H9 (cell line): ENCODE data around the gene DNAJC30. TPM values are rescaled to one million over a fixed set of nuclear protein-coding genes. Genes with fewer than 3 reads are reported as not detected.

Experiments
- DNase-seq: peaks from one replicate; pipeline ENCODE4 v3.0.0-alpha.2; 2017
- H2AFZ ChIP-seq: one replicate; pipeline ENCODE4 v1.6.1; 2013; ENCODE audit warnings: mild to moderate bottlenecking, low read length, control low read depth, moderate library complexity
- H2AK5ac ChIP-seq: 2 replicates; pipeline ENCODE4 v1.6.1; 2013; ENCODE audit warnings: low read length, control low read depth, mixed read lengths; ENCODE audit not compliant: insufficient read length
- H2BK120ac ChIP-seq: one replicate; pipeline ENCODE4 v1.6.1; 2013; ENCODE audit warnings: low read depth, mild to moderate bottlenecking, low read length, control low read depth, inconsistent platforms; ENCODE audit not compliant: poor library complexity, severe bottlenecking
- H2BK12ac ChIP-seq: 2 replicates; pipeline ENCODE4 v1.6.1; 2013; ENCODE audit warnings: low read length, control low read depth, mixed read lengths, low read depth; ENCODE audit not compliant: insufficient read length
- H2BK15ac ChIP-seq: 2 replicates; pipeline ENCODE4 v1.6.1; 2013; ENCODE audit warnings: low read depth, low read length, control low read depth
- H2BK20ac ChIP-seq: one replicate; pipeline ENCODE4 v1.6.1; 2013; ENCODE audit warnings: low read depth, mild to moderate bottlenecking, low read length, control low read depth, inconsistent platforms; ENCODE audit not compliant: poor library complexity, severe bottlenecking
- H2BK5ac ChIP-seq: 2 replicates; pipeline ENCODE4 v1.6.1; 2013; ENCODE audit warnings: low read length, control low read depth, mixed read lengths; ENCODE audit not compliant: insufficient read length
- H3K14ac ChIP-seq: 2 replicates; pipeline ENCODE4 v1.6.1; 2013; ENCODE audit warnings: low read length, control low read depth; ENCODE audit not compliant: insufficient read depth
- H3K18ac ChIP-seq: 2 replicates; pipeline ENCODE4 v1.6.1; 2013; ENCODE audit warnings: low read depth, mild to moderate bottlenecking, mixed read lengths, low read length, control low read depth; ENCODE audit not compliant: insufficient read length
- H3K23ac ChIP-seq: 2 replicates; pipeline ENCODE4 v1.6.1; 2013; ENCODE audit warnings: low read length, control low read depth, mixed read lengths, low read depth; ENCODE audit not compliant: insufficient read length
- H3K23me2 ChIP-seq: 2 replicates; pipeline ENCODE4 v1.6.1; 2013; ENCODE audit warnings: low read depth, mild to moderate bottlenecking, mixed read lengths, low read length, control low read depth; ENCODE audit not compliant: insufficient read length, poor library complexity, severe bottlenecking
- H3K27ac ChIP-seq: 2 replicates; pipeline ENCODE4 v1.5.1; 2013; ENCODE audit warnings: low read length, control low read depth, mixed read lengths, low read depth; ENCODE audit not compliant: insufficient read length
- H3K27me3 ChIP-seq: 2 replicates; pipeline ENCODE4 v1.6.1; 2013; ENCODE audit warnings: low read length, control low read depth, inconsistent platforms; ENCODE audit not compliant: insufficient read depth
- H3K4ac ChIP-seq: 2 replicates; pipeline ENCODE4 v1.6.1; 2013; ENCODE audit warnings: low read depth, mild to moderate bottlenecking, control low read depth, inconsistent platforms, low read length, moderate library complexity
- H3K4me1 ChIP-seq: 2 replicates; pipeline ENCODE4 v1.6.1; 2013; ENCODE audit warnings: low read length, control low read depth, inconsistent platforms; ENCODE audit not compliant: insufficient read depth
- H3K4me2 ChIP-seq: 2 replicates; pipeline ENCODE4 v1.6.1; 2013; ENCODE audit warnings: low read length, control low read depth, mixed read lengths; ENCODE audit not compliant: insufficient read length, insufficient read depth
- H3K56ac ChIP-seq: 2 replicates; pipeline ENCODE4 v1.6.1; 2013; ENCODE audit warnings: low read depth, mild to moderate bottlenecking, mixed read lengths, low read length, control low read depth; ENCODE audit not compliant: insufficient read length
- H3K79me1 ChIP-seq: 2 replicates; pipeline ENCODE4 v1.6.1; 2013; ENCODE audit warnings: low read depth, mild to moderate bottlenecking, moderate library complexity, low read length, control low read depth, inconsistent platforms; ENCODE audit not compliant: insufficient read depth, poor library complexity, severe bottlenecking
- H3K79me2 ChIP-seq: 2 replicates; pipeline ENCODE4 v1.6.1; 2013; ENCODE audit warnings: low read length, control low read depth, inconsistent platforms; ENCODE audit not compliant: insufficient read depth
- H3K9ac ChIP-seq: 2 replicates; pipeline ENCODE4 v1.6.1; 2013; ENCODE audit warnings: low read length, control low read depth, mixed read lengths; ENCODE audit not compliant: insufficient read length; ENCODE audit errors: extremely low read depth
- H3K9me3 ChIP-seq: one replicate; pipeline ENCODE4 v1.6.1; 2013; ENCODE audit warnings: low read depth, low read length, inconsistent platforms; ENCODE audit not compliant: control insufficient read depth
- H3T11ph ChIP-seq: one replicate; pipeline ENCODE4 v1.6.1; 2013; ENCODE audit warnings: mild to moderate bottlenecking, low read length, control low read depth, inconsistent platforms
- H4K20me1 ChIP-seq: one replicate; pipeline ENCODE4 v1.6.1; 2013; ENCODE audit not compliant: control insufficient read depth, insufficient read length, insufficient read depth
- H4K5ac ChIP-seq: 2 replicates; pipeline ENCODE4 v1.6.1; 2013; ENCODE audit warnings: low read depth, mild to moderate bottlenecking, mixed read lengths, low read length, control low read depth; ENCODE audit not compliant: insufficient read length
- H4K8ac ChIP-seq: replicated peaks from 2 replicates; pipeline ENCODE4 v1.6.1; 2013; ENCODE audit warnings: low read length, control low read depth, mixed read lengths, low read depth; ENCODE audit not compliant: insufficient read length
- H4K91ac ChIP-seq: 2 replicates; pipeline ENCODE4 v1.6.1; 2013; ENCODE audit warnings: low read depth, mild to moderate bottlenecking, moderate library complexity, mixed read lengths, low read length, control low read depth; ENCODE audit not compliant: insufficient read length
- H3K27ac Mint-ChIP-seq, 3 experiments: 2 replicates in 2 of 3; 3 replicates in 1 of 3; pipeline ENCODE4 v1.8.0; 2020 to 2021; ENCODE audit warnings: mixed read lengths in 3 of 3, mild to moderate bottlenecking in 1 of 3, moderate library complexity in 1 of 3
- H3K27me3 Mint-ChIP-seq: 2 replicates; pipeline ENCODE4 v1.8.0; 2021; ENCODE audit warnings: low read depth, mild to moderate bottlenecking, moderate library complexity, mixed read lengths
- H3K36me3 Mint-ChIP-seq, 3 experiments: 2 replicates in 2 of 3; 3 replicates in 1 of 3; pipeline ENCODE4 v1.8.0; 2020 to 2021; ENCODE audit warnings: low read depth in 3 of 3, mixed read lengths in 3 of 3; ENCODE audit not compliant: insufficient read depth in 1 of 3
- H3K4me1 Mint-ChIP-seq, 2 experiments: 2 replicates each; pipeline ENCODE4 v1.8.0; 2020; ENCODE audit warnings: mixed read lengths in 2 of 2
- H3K4me3 Mint-ChIP-seq, 2 experiments: 2 replicates in 1 of 2; 3 replicates in 1 of 2; pipeline ENCODE4 v1.8.0; 2020 to 2021; ENCODE audit warnings: mild to moderate bottlenecking in 2 of 2, mixed read lengths in 2 of 2, moderate library complexity in 1 of 2
- H3K9me3 Mint-ChIP-seq, 2 experiments: 2 replicates in 1 of 2; 3 replicates in 1 of 2; pipeline ENCODE4 v1.8.0; 2020; ENCODE audit warnings: mild to moderate bottlenecking in 2 of 2, mixed read lengths in 2 of 2, moderate library complexity in 1 of 2
- CTCF ChIP-seq: fragments of 200-600 bp; sonication (generic); conservative IDR thresholded peaks from 3 replicates; pipeline ENCODE4 v1.8.0; 2021; ENCODE audit warnings: antibody characterized with exemption, mild to moderate bottlenecking
- WGBS: extraction: QIAGEN DNeasy Blood & Tissue Kit; methylation state at CpG from one replicate; pipeline ENCODE4 v1.1.7; 2013; ENCODE audit warnings: missing lambda C conversion rate, low lambda C conversion rate, mixed read lengths; ENCODE audit not compliant: insufficient read length; ENCODE audit errors: extremely low coverage; 5-methylcytosine and 5-hydroxymethylcytosine counted together
- total RNA-seq: library from RNA; stranded (reverse); gene quantifications from 2 replicates; pipeline ENCODE4 v1.2.1, GENCODE V29; 2021

DNAJC30 gene
- total RNA-seq, 1 experiment from 2014 or later: 8.1 TPM

DNA sequence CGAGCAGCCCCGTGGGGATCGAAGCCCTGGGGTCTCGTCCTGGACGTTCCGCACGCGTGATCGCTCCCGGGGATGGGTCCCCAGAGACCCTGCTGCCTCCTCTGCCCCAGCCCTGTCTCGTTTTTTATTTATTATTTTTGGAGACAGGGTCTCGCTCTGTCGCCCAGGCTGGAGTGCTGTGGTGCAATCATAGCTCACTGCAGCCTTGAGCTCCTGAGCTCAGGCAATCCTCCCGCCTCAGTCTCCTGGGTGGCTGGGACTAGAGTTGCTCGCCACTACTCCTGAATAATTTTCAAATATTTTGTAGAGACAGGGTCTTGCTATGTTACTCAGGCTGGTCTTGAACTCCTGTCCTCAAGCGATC is 36.5 kb upstream of the DNAJC30 start:
- Histone ChIP-seq H3K14ac (no peak overlapping the region), H2AK5ac (no peak overlapping the region), H2BK12ac (no peak overlapping the region), H2BK15ac (no peak overlapping the region), H4K8ac (no peak overlapping the region), H3K27ac (no peak overlapping the region), H4K91ac (no peak overlapping the region), H3K4ac (no peak overlapping the region), H3T11ph (no peak overlapping the region), H2AFZ (no peak overlapping the region), H4K20me1 (no peaks in the 10 kb centered on the region), H3K18ac (no peak overlapping the region), H3K79me2 (no peaks in the 10 kb centered on the region), H3K56ac (no peak overlapping the region), H3K9ac (no peak overlapping the region), H2BK5ac (no peak overlapping the region), H3K9me3 (no peaks in the 10 kb centered on the region), H2BK20ac (no peak overlapping the region), H2BK120ac (no peak overlapping the region), H3K23ac (no peak overlapping the region), H3K4me1 (no peaks in the 10 kb centered on the region), H3K23me2 (peaks cover 9% of the 10 kb centered on the region), H3K4me2 (peak overlapping the region; percentile 74), H3K27me3 (peaks cover 3% of the 10 kb centered on the region; the same call in 1 of the 2 replicates), H4K5ac (no peak overlapping the region), H3K79me1 (no peaks in the 10 kb centered on the region)
- Mint-ChIP-seq H3K4me1 (peaks cover 0 to 7% of the 10 kb centered on the region in 2 experiments; a peak in 2 of 4 replicates), H3K36me3 (peaks cover 0 to 2% (median 0%) of the 10 kb centered on the region in 3 experiments; a peak in 2 of 7 replicates), H3K4me3 (peak overlapping the region; percentile 61 to 76), H3K27ac (no peak overlapping the region), H3K27me3 (peaks cover 39% of the 10 kb centered on the region), H3K9me3 (no peaks in the 10 kb centered on the region; a peak in 1 of 5 replicates)
- no peak for TF ChIP-seq CTCF
- no CpG with 5 or more reads among the region's 16 CpGs for WGBS
- no peak for DNase-seq
